Measurements from ENCODE around the gene KCNMA1. TPM values are rescaled to one million over a fixed set of nuclear protein-coding genes. Genes with fewer than 3 reads are reported as not detected.
A peak's percentile ranks its signal among the peaks of the same experiment; 100 is the strongest.

KCNMA1 gene
- polyA plus RNA-seq, 1 experiment: 21.4 TPM

- no peak overlapping the region for H3K4me3 ChIP-seq (ENCODE audit: low read depth, low read length)
- POLR2A ChIA-PET: no interaction called here
- CTCF ChIA-PET: interaction anchor here (0.7 to 3.7 kb wide), 2 partner anchors 8 to 257 kb away, joined by 3 to 15 read pairs; no protein-coding TSS in a partner anchor
- TF ChIP-seq, protein P1, sequence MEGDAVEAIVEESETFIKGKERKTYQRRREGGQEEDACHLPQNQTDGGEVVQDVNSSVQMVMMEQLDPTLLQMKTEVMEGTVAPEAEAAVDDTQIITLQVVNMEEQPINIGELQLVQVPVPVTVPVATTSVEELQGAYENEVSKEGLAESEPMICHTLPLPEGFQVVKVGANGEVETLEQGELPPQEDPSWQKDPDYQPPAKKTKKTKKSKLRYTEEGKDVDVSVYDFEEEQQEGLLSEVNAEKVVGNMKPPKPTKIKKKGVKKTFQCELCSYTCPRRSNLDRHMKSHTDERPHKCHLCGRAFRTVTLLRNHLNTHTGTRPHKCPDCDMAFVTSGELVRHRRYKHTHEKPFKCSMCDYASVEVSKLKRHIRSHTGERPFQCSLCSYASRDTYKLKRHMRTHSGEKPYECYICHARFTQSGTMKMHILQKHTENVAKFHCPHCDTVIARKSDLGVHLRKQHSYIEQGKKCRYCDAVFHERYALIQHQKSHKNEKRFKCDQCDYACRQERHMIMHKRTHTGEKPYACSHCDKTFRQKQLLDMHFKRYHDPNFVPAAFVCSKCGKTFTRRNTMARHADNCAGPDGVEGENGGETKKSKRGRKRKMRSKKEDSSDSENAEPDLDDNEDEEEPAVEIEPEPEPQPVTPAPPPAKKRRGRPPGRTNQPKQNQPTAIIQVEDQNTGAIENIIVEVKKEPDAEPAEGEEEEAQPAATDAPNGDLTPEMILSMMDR (IDR thresholded peaks at IDR 0.05; ENCODE audit: insufficient read depth, low read depth, low read length): 0 out of 2 replicates have a peak, but pooled peaks have one; percentile 18
- no peak for DNase-seq (ENCODE audit: low read depth)
- H3K27me3 ChIP-seq (ENCODE audit: control insufficient read depth, insufficient read depth, low read length): no peaks in the 10 kb centered on the region
- no peaks in the 10 kb centered on the region for H3K36me3 ChIP-seq (ENCODE audit: control insufficient read depth, insufficient read depth, low read length)
These were observed 206.4 kb downstream of the KCNMA1 start for GRCh38 chr10:77431209-77431611.

- TF ChIP-seq, protein P1 (IDR thresholded peaks at IDR 0.05; ENCODE audit: insufficient read depth, low read depth, low read length): no peak
- CTCF ChIA-PET: interaction anchor here (0.6 to 3.7 kb wide), 3 partner anchors 9 to 263 kb away, joined by 3 to 15 read pairs (median 3); no protein-coding TSS in a partner anchor
- no peak overlapping the region for H3K4me3 ChIP-seq (ENCODE audit: low read depth, low read length)
- H3K36me3 ChIP-seq (ENCODE audit: control insufficient read depth, insufficient read depth, low read length): no peaks in the 10 kb centered on the region
- H3K27me3 ChIP-seq (ENCODE audit: control insufficient read depth, insufficient read depth, low read length): no peaks in the 10 kb centered on the region
- DNase-seq (ENCODE audit: low read depth): no peak
- POLR2A ChIA-PET: no interaction called here
These were observed 207.1 kb downstream of the KCNMA1 start for GRCh38 chr10:77430530-77430929.

DNA sequence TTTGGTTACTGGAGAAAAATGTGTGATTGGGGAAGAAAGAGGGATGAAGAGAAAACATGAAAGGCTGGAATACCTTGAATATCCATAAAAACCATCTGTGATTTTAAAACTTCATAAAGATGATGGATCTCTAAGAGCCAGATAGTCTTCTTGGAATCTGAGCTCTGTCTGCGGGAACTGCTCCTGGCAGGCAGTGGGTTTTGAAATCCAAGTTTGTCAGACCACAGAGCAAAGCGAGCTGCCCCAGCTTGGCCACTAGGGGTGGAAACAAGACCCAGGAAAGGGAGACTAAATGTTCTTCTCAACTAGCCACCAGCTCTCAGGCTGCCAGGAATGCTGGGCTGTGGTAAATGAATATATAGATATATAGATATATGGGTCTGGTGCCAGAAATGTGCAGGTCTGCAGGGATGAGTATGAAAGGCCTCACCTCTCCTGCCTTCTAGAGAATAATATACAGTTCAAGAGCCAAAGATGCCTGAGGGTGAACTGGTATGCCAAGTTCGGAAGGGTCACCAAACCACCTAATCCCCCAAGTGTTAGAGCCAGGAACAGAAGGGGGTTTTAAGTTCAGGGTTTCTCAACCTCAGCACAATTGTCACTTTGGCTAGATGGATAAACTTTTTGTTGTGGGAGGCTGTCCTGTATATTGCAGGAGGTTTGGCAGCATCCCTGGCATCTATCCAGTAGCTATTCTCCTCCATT lies 208.8 kb downstream of the KCNMA1 start:
- no peak for DNase-seq (ENCODE audit: low read depth)
- Histone ChIP-seq H3K36me3 (ENCODE audit: control insufficient read depth, insufficient read depth, low read length) (no peaks in the 10 kb centered on the region), H3K4me3 (ENCODE audit: low read depth, low read length) (no peak overlapping the region), H3K27me3 (ENCODE audit: control insufficient read depth, insufficient read depth, low read length) (no peaks in the 10 kb centered on the region)
- CTCF ChIA-PET: interaction anchor here (0.8 to 3.7 kb wide), 15 partner anchors 10 to 255 kb away, joined by 3 to 15 read pairs (median 4); no protein-coding TSS in a partner anchor
- TF ChIP-seq, protein P1 (IDR thresholded peaks at IDR 0.05; ENCODE audit: insufficient read depth, low read depth, low read length): peak; percentile 71
- POLR2A ChIA-PET: interaction anchor here (0.6 kb wide), 1 partner anchor 329 kb away, joined by 17 read pairs; no protein-coding TSS in a partner anchor

DNA sequence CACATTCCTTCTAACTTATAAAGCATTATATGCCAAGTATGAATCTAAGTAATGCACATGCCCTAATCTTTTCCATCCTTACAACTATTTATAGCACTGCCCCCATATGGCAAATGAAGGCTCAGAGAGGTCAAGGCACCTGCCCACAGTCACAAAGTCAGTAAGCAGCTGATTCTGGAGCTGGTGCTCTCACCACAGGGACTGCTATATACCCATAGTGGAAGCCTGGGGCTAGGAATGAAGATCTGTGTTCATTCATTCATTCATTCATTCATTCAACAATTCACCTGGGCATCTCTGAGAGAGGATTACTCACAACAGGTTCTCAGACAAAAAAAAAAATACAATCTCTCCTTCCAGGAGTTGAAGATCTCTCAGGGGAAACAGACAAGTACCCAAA lies 213.4 kb downstream of the KCNMA1 start:
- H3K4me3 ChIP-seq (ENCODE audit: low read depth, low read length): no peak overlapping the region
- DNase-seq (ENCODE audit: low read depth): no peak
- ChIA-PET POLR2A (no interaction called here), CTCF (interaction anchor here (1.2 to 1.4 kb wide), 2 partner anchors 32 to 250 kb away, joined by 4 to 6 read pairs; no protein-coding TSS in a partner anchor)
- TF ChIP-seq, protein P1 (IDR thresholded peaks at IDR 0.05; ENCODE audit: insufficient read depth, low read depth, low read length): no peak
- H3K27me3 ChIP-seq (ENCODE audit: control insufficient read depth, insufficient read depth, low read length): no peaks in the 10 kb centered on the region
- no peaks in the 10 kb centered on the region for H3K36me3 ChIP-seq (ENCODE audit: control insufficient read depth, insufficient read depth, low read length)

- no peak for DNase-seq (ENCODE audit: low read depth)
- no peak overlapping the region for H3K4me3 ChIP-seq (ENCODE audit: low read depth, low read length)
- POLR2A ChIA-PET: no interaction called here
- no peaks in the 10 kb centered on the region for H3K27me3 ChIP-seq (ENCODE audit: control insufficient read depth, insufficient read depth, low read length)
- TF ChIP-seq, protein P1 (IDR thresholded peaks at IDR 0.05; ENCODE audit: insufficient read depth, low read depth, low read length): no peak
- no peaks in the 10 kb centered on the region for H3K36me3 ChIP-seq (ENCODE audit: control insufficient read depth, insufficient read depth, low read length)
- CTCF ChIA-PET: interaction anchor here (0.9 to 1.4 kb wide), 3 partner anchors 33 to 248 kb away, joined by 3 to 6 read pairs (median 3); no protein-coding TSS in a partner anchor
These were observed 214.9 kb downstream of the KCNMA1 start for GRCh38 chr10:77422491-77423338.
